GM11168 (cell line): Measurements from ENCODE around the gene LDLRAD3.

Experiments used
- in situ Hi-C: fragments of 300-500 bp; cut with MboI; formaldehyde crosslinking; loops from one replicate; pipeline ENCODE4 v1.12.0; 2022; ENCODE audit warnings: low sequenced_read_pairs; ENCODE audit not compliant: unreplicated experiment

The LDLRAD3 gene

DNA sequence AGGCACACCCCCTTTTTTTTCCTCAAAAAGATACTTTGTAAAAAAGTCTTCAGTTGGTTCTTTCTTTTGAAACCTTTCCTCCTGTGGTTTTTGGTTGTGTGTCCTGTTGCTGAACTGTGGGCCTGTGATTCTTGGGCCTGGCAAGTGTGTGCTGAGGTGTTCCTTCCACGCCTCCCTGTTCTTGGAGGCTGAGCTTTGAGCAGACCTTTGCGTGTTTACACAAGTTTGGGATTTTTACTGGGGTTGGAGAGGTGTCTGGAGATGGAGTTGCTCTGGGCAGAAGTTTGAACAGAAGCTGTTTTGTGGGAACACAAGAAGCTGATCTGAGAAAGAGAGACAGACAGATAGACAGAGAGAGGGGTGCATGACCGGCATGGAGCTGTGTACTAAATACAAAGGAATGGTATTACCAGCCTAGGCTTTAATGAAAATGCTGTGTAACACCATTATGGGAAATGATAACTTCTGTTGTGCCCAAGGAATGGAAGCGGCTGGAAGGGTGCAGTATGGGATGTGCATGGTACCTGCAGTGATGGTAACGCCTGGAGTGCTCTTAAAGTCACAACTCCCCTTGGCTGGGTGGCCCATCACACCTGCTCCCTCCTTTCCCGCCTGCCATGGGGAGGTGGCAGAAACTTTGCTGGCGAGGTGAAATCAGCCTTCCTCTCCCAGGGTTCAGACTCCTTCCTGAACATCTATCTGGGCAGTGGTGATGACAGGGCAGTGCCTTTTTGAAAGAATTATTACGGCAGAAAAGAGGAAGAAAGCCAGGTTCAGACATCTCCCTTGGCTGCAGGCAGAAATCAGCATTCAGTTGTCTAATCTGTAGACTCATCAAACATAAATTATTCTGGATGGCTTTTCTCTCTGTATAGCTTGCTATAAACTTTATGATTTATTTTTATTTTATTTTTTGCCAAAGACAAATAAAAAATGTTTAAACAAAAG is 70.4 kb downstream of the LDLRAD3 start:
- in situ Hi-C loops = no loop called here

DNA sequence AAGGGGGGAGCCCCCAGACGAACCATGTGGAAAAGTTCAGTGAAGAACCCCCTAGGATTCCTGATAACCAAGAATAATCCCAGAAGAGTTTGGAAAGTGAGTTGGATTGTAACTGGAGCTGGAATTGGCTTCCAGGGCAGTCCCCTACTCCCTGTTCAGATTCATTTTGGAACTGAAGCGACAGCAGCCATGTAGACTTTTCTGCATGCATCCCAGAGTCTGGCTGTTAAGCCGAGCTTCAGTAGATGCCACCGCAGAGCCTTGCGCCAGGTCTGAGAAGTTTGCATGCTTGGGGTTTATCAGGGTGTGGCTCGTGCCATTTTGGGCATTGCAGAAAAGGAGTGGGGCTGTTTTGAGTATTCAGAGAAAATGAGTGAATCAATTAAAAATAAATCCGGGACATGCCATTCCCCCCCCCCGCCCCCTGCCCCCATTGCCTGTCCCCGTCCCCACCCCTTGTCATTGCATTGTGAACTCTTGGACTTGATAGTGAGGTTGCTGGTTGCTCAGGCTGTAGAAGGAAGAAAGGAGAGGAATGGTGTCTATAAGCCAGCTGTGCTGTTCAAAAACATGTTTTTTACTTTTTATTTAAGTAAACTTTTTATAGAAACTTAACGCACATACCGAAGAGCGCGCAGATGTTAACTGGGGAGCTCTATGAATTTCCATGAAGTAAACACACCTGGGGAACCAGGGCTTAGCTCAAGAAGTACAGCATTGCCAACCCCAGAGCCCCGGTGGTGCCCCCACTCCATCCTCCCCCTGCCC is 71.2 kb downstream of the LDLRAD3 start:
- in situ Hi-C loops = no loop called here

DNA sequence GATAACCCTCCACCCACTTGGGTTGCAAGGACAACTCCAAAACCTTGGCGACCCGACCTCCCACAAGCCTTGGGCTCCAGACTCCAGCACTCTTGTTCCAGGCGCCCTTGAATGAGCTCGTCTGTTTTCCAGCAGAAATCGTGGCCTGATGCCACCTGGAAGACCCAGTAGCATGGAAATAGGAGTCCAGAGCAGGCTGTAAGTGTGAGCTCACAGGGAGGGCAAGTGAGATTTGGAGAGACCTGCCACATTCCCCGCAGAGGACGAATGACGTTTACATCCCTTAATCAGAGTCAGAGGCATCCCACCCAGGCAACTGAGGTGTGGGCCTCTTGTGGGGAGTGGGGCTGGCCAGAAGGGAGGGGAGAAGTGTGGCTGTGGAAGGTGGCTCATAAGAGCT is 71.9 kb downstream of the LDLRAD3 start:
- in situ Hi-C loops = no loop called here

DNA sequence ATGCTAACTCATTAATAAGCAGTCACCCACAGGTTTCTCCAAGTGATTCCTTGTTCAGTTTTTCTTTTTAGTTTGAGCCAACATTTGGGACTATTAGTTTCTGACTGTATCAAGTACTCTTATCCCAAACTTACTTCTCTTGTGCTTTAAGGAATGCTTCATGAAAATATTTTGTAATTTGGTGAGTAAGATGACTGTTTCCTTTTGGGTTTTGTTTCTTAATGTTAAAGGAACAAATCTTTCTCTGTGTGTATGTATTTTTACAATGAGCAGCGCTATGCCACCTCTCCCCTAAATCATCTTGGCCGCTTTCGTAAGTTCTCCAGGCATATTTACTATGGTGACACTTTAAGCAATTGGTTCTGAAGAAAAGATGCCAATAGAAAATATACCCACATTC is 72.4 kb downstream of the LDLRAD3 start:
- in situ Hi-C loops = no loop called here

DNA sequence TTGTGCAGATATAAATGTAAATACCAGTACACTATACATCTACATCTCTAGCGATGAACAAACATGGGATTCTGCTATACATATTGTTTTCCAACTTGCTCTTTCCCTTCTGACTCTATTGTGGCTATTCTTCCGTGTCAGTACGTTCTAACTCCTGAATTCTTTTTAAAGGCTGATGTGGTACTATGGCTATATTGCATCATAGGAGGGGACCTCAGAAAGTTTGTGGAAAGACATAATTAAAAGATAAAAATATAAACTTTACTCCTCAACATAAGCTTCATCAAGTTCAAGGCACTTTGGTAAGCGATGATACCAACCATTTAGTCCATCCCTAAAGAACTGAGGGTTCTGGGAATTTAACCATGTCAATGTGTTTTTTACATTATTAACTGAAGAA is 72.8 kb downstream of the LDLRAD3 start:
- in situ Hi-C loops = no loop called here

DNA sequence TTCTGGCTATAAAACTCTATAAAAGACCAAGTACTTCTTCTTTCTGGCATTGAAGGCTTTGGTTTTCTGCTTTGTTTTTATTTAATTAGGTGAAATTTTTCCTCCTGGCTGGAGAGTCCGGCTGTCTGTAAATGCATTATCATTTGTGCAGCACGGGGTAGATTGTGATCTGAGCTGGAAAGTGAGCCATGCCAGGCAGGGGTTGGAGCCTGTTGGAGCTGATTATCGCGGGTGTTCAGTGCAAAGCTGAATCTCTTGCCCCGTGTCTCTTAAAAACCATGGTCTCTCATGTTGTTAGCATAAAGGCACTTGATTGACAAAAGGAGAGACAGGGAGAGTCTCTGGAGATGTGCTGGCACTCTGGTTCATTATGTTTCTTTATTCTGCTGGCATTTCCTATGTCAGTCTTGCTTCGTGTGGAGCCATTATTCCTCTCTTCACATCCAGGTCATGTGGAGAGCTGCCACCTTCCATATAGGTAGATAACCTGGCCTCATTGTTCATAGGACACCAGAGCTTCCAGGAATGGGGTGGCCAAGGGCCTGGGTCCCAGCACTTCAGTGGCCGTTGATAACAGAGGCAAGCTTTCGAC is 75.2 kb downstream of the LDLRAD3 start:
- in situ Hi-C loops = no loop called here

DNA sequence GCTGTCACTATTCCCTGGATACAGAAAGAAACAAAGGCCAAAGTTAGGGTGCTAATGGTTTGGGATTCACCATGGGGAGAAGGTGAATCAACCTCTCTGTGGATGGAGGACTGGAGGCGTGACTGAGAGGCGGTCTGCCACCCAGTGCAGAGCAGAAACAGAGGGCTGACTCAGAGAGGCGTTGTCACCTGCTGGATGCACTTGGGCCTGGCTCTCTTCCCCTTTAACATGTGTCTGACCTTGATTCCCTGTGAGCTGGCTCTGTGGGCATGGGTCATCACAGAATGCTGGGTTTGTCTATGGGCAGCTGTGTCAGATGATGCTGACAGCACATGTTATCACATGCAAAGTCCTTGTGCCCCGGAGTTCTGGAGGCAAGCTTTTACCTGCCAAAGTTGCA is 75.9 kb downstream of the LDLRAD3 start:
- in situ Hi-C loops = no loop called here

DNA sequence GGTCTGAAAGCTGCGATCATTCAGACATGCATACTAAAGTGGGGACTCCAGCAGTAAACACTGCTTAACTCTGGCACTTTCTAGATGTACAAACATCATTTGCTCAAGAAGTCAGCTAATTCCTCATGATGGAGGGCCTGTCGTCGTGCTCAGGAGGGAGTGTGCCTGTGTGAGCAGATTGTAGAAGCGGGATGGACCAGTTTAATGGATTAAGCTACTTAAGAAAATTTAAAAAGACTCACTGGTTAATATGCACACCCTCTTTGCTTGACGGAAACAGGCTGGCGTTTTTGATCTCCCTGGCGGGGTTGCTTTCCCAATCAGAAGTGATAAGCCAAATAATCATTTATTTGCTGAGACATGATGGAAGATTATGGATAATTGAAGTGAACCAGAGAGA is 79.0 kb downstream of the LDLRAD3 start:
- in situ Hi-C loops = no loop called here

DNA sequence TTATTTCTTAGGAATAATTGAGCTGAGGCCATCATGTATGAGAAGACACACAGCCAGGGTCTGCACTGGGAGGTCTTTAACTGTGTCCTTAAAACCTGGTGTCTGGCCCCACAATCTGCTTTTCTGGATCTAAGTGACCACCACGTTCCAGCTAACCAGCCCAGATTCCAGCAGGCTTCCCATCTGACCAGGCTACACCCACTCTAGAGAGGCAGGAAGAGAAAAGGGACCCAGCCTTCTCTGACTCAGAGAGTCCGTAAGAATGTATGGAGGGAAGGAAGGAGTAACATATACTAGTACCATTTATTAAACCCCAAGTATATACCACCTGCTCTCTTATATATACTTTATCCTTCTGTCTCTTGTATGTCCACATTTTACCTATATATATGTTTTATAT is 80.1 kb downstream of the LDLRAD3 start:
- in situ Hi-C loops = no loop called here

DNA sequence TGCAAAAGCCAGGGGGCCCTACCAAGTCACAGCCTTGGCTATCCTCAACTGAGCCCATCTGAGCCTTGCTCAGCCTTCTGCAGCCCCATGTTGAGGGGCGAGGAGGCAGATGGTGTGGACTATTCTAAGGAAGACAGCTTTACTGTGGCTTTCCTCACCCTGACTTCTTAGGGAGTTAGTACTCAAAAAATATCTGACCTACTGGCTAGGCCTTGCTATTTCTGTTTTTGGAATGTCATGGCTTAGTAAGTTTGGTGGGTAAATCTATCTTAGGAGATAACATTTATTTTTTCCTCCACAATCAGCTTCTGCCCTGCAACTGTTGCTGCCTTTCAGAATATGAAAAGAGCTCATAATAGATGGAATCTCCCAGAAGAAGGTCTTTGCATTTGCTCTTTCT is 80.9 kb downstream of the LDLRAD3 start:
- in situ Hi-C loops = no loop called here

DNA sequence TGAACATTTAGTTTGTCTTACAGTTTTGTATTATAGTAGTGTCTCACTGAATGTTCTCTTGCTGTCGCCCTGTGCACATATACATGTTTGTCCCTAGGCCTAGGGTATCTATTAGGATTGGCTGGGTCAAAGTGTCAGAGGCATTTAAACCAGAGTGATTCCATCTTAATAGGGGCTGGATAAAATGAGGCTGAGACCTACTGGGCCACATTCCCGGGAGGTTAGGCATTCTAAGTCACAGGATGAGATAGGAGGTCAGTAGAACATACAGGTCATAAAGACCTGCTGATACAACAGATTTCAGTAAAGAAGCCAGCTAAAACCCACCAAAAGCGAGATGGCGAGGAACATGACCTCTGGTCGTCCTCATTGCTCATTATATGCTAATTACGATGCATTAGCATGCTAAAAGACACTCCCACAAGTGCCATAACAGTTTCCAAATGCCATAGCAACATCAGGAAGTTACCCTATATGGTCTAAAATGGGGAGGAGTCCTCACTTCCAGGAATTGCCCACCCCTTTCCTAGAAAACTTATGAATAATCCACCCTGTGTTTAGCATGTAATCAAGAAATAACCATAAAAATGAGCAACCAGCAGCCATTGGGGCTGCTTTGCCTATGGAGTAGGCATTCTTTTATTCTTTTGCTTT is 82.6 kb downstream of the LDLRAD3 start:
- in situ Hi-C loops = no loop called here

DNA sequence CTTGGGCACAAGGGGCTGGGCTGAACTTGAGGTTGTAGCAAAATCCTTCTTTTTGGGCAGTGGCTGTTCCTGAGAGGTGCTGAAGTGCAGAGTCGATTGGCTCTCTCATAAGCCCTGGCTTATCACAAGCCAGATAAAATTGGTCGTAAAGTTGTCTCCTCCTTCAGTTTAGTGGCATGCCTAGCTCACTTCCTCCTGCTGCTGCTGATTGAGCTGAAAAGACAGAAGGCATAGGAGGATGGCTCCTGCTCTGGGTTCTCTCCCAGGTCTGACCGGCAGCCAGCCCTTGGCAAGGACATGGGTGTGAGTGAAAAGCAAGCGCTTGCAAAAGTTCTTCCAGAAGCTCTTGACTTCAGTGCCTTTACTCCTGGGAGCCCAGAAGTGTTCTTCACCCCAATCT is 83.9 kb downstream of the LDLRAD3 start:
- in situ Hi-C loops = no loop called here

DNA sequence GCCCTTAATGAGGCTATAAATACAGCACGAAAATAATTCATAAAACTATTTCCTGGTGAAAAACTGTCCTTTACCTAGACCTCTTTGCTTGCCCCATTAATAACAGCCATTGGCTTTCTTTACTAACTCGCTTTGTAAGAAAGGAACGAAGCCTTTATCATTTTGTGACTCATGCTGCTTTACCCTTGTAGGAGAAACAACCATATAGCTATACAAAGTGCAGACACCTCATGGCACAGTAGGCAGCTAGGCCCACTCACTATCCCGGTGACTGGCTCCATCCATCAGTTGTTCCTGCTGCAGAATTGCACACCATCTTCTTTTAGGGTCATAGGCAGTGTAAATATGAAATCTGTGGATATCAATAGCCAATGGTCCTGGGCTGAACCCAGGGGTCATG is 85.8 kb downstream of the LDLRAD3 start:
- in situ Hi-C loops = no loop called here

DNA sequence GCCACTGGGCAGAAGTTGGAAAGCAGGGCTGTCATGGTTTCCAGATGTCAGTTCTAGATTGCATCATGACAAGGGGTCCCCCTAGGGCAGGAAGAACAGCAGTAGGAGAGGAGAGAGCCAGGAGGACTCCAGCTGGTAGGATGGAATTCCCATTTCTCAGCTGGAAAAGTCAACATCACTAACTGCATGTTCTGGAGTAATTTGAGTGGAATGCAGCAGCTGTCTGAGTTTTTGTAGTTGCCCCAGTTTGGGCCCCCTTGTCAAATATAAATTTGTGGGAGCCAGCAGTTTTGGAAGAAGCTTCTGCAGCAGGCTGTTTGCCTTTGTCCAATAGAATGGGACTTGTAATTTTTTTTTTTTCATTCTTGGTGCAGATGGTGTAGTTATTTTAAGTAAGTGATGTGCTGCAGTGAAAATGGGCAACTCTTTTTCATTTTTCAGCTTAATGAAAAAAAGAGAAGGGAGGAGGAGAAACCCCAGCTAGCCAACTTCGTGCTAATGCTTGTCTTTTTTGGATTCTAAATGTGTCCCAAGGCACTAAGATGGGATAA is 86.9 kb downstream of the LDLRAD3 start:
- in situ Hi-C loops = no loop called here

DNA sequence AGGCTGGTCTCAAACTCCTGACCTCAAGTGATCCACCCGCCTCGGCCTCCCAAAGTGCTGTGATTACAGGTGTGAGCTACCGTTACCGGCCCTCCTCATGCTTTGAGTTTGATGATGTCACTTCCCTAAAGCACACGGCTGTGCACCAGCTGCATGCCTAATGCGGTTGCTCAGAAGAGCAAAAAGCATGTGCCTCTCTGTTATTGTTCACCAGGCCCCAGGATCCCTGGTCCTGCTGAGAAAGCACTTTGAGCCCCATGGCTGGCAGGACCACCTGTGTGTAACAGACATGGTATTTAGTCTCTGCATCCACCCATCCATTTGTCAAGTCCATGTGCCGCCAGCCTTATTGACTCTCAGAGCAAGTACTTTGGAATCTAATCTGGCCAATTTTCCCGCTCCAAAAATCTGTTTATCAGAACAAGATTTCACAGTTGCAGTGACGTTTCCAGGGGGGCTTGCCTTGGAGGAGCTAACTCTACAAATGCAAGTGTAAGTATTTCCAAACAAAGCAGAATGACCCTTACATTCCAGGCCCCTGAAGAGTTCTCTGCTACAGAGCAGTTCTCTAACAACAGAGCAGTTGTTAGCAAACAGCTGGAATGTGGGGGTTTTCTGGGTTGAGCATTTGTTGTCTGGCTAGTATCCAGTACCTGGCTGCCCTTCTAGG is 89.4 kb downstream of the LDLRAD3 start:
- in situ Hi-C loops = no loop called here

DNA sequence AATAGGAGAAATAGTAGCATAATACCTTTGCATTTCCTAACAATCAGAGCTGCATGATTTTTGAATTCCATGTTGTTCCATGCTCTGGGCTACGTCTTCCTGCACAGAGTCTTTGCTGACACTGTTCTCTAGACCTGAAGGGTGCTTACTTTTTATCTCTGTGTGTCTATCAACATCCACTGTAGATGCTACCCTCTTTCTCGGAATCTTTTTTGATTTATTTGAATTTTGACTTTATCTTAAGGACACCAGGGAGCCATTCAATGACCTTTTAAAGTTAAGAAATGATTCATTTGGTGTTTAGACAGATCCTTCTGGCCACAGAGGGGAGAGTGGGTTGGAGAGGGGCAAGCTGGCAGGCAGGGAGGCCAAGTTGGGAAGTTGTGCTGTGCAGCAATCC is 90.1 kb downstream of the LDLRAD3 start:
- in situ Hi-C loops = no loop called here

DNA sequence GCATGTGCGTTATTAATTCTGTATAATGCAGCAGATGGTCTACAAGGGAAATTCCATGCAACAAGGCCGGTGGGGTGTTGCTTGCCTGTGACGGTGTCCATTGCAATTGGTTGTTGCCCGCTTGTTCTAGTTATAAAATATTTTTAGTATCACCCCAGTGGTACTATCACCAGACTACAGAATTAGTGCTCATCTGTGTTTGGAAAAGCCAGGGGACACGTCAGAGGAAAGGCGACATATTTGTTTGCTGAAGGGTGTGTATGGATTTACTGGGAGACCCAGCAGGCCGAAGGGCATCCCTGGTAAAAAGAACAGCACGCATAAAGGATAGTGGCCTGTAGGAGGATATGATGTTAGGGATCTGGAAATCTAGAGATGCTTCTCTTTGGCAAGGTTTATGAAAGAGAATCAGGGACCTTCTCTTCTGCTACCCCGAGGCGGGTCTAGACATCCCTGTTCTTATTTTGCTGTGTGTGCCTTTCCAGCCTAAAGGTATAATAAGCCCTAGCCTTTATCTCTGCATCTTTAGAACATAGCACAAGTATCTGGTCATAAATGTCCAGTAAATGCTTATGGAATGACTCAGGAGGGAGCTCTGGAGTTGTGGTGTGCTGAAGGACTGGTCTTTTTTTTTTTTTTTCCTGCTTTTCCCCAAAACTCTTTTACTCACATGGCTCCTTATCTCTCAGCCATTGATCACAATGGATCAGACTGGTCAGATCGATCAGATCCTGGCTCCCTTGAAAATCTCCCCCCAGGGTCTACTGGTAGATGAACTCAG is 90.9 kb downstream of the LDLRAD3 start:
- in situ Hi-C loops = no loop called here

DNA sequence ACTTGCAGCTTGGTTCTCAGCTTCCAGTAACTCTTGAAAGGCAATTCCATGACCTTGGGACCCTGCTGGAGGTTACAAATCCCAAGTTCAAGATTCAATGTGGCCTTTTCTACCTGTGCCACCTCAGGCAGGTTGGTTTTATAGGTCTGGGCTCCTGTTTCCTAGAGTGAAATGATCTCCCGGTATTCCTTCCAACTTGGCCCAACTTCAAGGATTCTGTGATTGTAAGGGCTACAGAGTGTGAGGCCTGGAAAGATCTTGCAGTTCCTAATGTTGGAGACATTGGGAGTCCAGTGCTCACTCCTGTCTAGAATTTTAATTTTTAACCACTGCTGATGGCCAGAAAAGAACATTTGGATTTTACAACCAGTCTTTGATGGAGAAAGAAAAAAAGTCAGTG is 91.6 kb downstream of the LDLRAD3 start:
- in situ Hi-C loops = no loop called here

DNA sequence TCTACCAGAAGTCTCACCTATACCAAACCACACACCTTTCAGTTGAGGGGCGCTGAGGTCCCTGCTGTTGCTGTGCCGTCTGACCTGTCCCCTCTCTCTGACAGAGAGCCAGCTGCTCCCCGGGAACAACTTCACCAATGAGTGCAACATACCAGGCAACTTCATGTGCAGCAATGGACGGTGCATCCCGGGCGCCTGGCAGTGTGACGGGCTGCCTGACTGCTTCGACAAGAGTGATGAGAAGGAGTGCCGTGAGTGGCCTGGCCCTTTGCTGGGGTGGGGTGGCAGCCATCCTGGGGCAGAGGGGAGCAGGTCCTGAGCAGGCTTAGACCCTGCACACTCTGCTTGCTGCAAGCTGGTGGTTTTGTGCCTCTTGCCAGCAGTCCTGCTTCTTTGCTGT is 92.1 kb downstream of the LDLRAD3 start:
- in situ Hi-C loops = no loop called here
